Cardiac fibroblast (primary cell): ENCODE results near the gene KIF19.
A peak's percentile ranks its signal among the peaks of the same experiment; 100 is the strongest.

ENCODE experiments used
- DNase-seq, 2 donors: peaks; one replicate each; pipeline versions ENCODE4 v3.0.0 to v3.0.0-alpha.2; 2010; ENCODE audit warnings: low read depth in 2 of 2
- H3K4me3 ChIP-seq, 2 donors: replicated peaks in 1 of 2; 1 replicate in 1 of 2; 2 replicates in 1 of 2; pipeline ENCODE4 v1.5.1; 2011; ENCODE audit warnings: low read depth in 2 of 2, low read length in 2 of 2, mild to moderate bottlenecking in 2 of 2, moderate library complexity in 1 of 2
- CTCF ChIP-seq: IDR thresholded peaks from one replicate; pipeline ENCODE4 v1.5.1; 2011; ENCODE audit warnings: low read depth, mild to moderate bottlenecking, low read length, inconsistent platforms

The KIF19 gene

GRCh38 chr17:74357466-74357809, 31.4 kb downstream of the KIF19 start:
- no peak for DNase-seq
- no peak for TF ChIP-seq CTCF
- H3K4me3 ChIP-seq = no peak overlapping the region

DNA sequence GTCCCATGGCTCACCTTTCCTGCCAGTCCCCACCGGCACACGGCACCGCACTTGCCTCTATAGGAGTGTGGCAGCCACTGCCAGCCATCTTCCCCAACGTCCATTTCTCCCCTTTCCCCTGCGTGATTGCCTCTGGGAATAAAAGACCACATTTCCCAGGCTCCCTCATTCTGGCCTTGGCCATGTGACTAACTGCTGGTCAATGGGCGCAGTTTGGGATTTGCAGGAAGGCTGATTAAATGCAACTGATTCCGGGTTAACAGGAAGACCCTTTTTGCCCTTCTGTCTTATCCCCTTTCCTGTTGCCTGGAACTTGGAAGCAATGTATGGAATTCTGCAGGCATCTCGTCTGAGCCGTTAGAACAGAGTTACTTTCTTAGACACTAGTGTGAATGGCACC, 32.7 kb downstream of the KIF19 start:
- DNase-seq = no peak
- no peak for TF ChIP-seq CTCF
- H3K4me3 ChIP-seq = no peak overlapping the region

- no peak for TF ChIP-seq CTCF
- H3K4me3 ChIP-seq = no peak overlapping the region
- DNase-seq = no peak
These were observed 33.9 kb downstream of the KIF19 start for GRCh38 chr17:74359916-74360315.

- no peak overlapping the region for H3K4me3 ChIP-seq
- no peak for DNase-seq
- no peak for TF ChIP-seq CTCF
These were observed 34.8 kb downstream of the KIF19 start for GRCh38 chr17:74360899-74361229.

DNA sequence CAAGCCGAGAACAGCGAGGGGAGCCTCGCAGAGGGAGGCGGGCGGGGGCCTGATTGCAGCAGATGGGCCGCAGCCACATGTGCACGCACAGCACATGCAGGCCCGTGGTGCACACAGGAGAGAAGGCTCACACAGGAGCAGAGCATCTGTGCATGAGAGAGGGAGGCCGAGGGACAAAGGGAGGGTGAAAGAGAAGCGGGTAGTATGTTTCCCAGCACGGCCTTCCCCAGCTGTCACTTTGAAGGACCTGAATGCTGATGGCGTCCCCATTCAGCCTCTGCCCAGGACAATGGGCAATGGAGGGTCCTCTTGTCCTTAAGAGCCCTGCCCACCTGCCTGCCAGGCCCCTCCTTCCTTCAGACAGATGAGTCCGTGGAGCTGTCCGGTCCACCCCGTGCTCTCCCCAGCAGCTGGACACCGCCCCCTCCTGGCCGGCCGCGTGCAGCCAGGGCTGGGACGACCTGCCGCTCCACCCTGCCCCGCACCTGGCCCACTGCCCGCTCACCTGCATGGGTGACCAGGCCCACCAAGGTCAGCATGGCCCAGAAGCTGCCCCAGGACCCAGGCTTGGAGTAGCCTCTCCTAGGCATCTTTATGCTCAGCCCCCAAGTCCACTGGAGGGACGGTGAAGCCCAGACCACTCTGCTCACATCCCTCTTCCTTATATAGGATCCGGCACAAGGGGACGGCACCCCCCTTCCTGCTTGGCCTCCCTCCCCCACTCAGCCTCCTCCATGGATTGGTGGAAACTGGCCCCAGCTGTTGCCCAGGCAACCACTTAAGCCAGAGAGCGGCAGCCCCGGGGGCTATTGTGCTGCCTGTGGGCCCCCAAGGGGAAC, 35.4 kb downstream of the KIF19 start, which contains the start of gene BTBD17:
Gene BTBD17, minus strand, starts transcription at position 639 of the 839 bp plus-strand sequence. Its CDS starts 49 bp downstream, at position 590.
- peak; percentile 38 to 49 for DNase-seq
- TF ChIP-seq CTCF = peak; percentile 60
- no peak within 1 kb of the TSS for H3K4me3 ChIP-seq

GRCh38 chr17:74362069-74362405, 36.0 kb downstream of the KIF19 start:
- no peak overlapping the region for H3K4me3 ChIP-seq
- no peak for TF ChIP-seq CTCF
- DNase-seq = no peak
